A549 (cell line): Measurements from ENCODE around the gene C10orf88.

ENCODE experiments used
- CHD4 ChIP-seq: fragments of 200-600 bp; sonication (generic); IDR thresholded peaks from 2 replicates; pipeline ENCODE4 v1.6.1; 2016; ENCODE audit warnings: antibody characterized with exemption, mild to moderate bottlenecking, borderline replicate concordance
- FOSL2 ChIP-seq, 2 experiments: fragments of 450-650 bp in 1 of 2; fragments of >200 bp in 1 of 2; sonication (Bioruptor Twin) in 1 of 2; formaldehyde crosslinking; IDR thresholded peaks; 2 replicates each; pipeline versions ENCODE4 v1.5.0 to v1.6.1; 2016 to 2020; ENCODE audit warnings: mild to moderate bottlenecking in 1 of 2, moderate library complexity in 1 of 2
- HDAC2 ChIP-seq: fragments of 200-600 bp; sonication (generic); IDR thresholded peaks from 2 replicates; pipeline ENCODE4 v1.6.1; 2016
- NR3C1 ChIP-seq: fragments of >200 bp; sonication (Bioruptor Twin); formaldehyde crosslinking; IDR thresholded peaks from 3 replicates; pipeline ENCODE4 v1.6.1; 2017
- RNF2 ChIP-seq: fragments of 200-600 bp; sonication (generic); IDR thresholded peaks from 2 replicates; pipeline ENCODE4 v1.6.1; 2016; ENCODE audit warnings: low read depth, mild to moderate bottlenecking, antibody characterized with exemption, moderate library complexity, borderline replicate concordance
- SMC3 ChIP-seq: fragments of >200 bp; sonication (Bioruptor Twin); formaldehyde crosslinking; IDR thresholded peaks from 3 replicates; pipeline ENCODE4 v1.6.1; 2018; ENCODE audit warnings: inconsistent platforms
- TF ChIP-seq, protein P1 (sequence below): fragments of 250-450 bp; sonication (Bioruptor Pico); IDR thresholded peaks from 2 replicates; pipeline ENCODE4 v1.5.0; 2021; ENCODE audit warnings: mild to moderate bottlenecking, moderate library complexity, borderline replicate concordance
- TF ChIP-seq, protein P2 (sequence below): fragments of >200 bp; sonication (Bioruptor Twin); formaldehyde crosslinking; IDR thresholded peaks from 3 replicates; pipeline ENCODE4 v1.5.1; 2016

DNA sequence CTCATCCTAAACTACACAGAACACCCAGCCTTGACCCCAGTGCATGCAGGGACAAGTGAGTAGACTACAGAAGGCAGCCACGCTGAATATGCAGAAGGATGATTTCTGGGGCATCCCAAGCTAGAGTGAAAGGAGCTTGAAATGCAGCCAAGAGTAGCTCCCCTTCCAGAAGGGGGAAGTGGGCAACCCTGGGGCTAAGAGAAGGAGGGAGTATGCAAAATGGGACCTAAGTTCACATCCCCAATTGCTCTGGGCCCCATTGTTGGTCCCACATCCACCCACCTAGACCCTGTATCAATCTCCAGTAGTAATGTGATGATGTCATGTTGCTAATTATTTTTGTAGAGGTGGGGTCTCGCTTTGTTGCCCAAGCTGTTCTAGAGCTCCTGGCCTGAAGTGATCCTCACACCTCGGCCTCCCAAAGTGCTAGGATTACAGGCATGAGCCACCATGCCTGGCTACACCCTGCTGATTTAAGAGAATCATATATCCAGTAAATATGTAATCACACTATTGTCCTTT, 20.6 kb upstream of the C10orf88 start:
- TF ChIP-seq NR3C1 = no peak
- TF ChIP-seq CHD4 = no peak
- TF ChIP-seq, protein P1, sequence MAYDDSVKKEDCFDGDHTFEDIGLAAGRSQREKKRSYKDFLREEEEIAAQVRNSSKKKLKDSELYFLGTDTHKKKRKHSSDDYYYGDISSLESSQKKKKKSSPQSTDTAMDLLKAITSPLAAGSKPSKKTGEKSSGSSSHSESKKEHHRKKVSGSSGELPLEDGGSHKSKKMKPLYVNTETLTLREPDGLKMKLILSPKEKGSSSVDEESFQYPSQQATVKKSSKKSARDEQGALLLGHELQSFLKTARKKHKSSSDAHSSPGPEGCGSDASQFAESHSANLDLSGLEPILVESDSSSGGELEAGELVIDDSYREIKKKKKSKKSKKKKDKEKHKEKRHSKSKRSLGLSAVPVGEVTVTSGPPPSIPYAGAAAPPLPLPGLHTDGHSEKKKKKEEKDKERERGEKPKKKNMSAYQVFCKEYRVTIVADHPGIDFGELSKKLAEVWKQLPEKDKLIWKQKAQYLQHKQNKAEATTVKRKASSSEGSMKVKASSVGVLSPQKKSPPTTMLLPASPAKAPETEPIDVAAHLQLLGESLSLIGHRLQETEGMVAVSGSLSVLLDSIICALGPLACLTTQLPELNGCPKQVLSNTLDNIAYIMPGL (CRISPR knock-in tag) = no peak
- TF ChIP-seq, protein P2, sequence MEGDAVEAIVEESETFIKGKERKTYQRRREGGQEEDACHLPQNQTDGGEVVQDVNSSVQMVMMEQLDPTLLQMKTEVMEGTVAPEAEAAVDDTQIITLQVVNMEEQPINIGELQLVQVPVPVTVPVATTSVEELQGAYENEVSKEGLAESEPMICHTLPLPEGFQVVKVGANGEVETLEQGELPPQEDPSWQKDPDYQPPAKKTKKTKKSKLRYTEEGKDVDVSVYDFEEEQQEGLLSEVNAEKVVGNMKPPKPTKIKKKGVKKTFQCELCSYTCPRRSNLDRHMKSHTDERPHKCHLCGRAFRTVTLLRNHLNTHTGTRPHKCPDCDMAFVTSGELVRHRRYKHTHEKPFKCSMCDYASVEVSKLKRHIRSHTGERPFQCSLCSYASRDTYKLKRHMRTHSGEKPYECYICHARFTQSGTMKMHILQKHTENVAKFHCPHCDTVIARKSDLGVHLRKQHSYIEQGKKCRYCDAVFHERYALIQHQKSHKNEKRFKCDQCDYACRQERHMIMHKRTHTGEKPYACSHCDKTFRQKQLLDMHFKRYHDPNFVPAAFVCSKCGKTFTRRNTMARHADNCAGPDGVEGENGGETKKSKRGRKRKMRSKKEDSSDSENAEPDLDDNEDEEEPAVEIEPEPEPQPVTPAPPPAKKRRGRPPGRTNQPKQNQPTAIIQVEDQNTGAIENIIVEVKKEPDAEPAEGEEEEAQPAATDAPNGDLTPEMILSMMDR = no peak
- TF ChIP-seq FOSL2 (IDR thresholded peaks at IDR 0.05) = no peak
- no peak for TF ChIP-seq FOSL2 (CRISPR knock-in tag; IDR thresholded peaks at IDR 0.05)
- no peak for TF ChIP-seq HDAC2
- TF ChIP-seq SMC3 = no peak
- TF ChIP-seq RNF2 = no peak
